GM12873 (cell line): ENCODE data around the gene PPFIA4.
A peak's percentile ranks its signal among the peaks of the same experiment; 100 is the strongest.

Experiments used
- CTCF ChIP-seq: IDR thresholded peaks from 2 replicates; pipeline ENCODE4 v1.5.1; 2012; ENCODE audit warnings: low read depth, mild to moderate bottlenecking, moderate library complexity, low read length, control low read depth; ENCODE audit not compliant: insufficient read depth; ENCODE audit errors: missing control alignments

PPFIA4 gene

GRCh38 chr1:202989879-202990278, 36.4 kb upstream of the PPFIA4 start:
- TF ChIP-seq CTCF, result no peak

GRCh38 chr1:202991112-202991511, 35.2 kb upstream of the PPFIA4 start:
- no peak for TF ChIP-seq CTCF

- TF ChIP-seq CTCF, result no peak
Measured at GRCh38 chr1:202994756-202995155, 31.5 kb upstream of the PPFIA4 start.

- peak; percentile 76 for TF ChIP-seq CTCF
Measured at GRCh38 chr1:202998836-202999750, 27.2 kb upstream of the PPFIA4 start.

- TF ChIP-seq CTCF, result peak; percentile 10
Measured at GRCh38 chr1:203000217-203000944, 25.9 kb upstream of the PPFIA4 start.

- TF ChIP-seq CTCF, result no peak
Measured at GRCh38 chr1:203001986-203002385, 24.3 kb upstream of the PPFIA4 start.

- TF ChIP-seq CTCF, result no peak
Measured at GRCh38 chr1:203002951-203003350, 23.3 kb upstream of the PPFIA4 start.
